HG02642 (cell line): ENCODE measurements around the gene SLC39A10.

Source experiments
- ATAC-seq: cut with Tn5 transposase; IDR thresholded peaks from one replicate; pipeline ENCODE4 v1.9.1; 2021; ENCODE audit warnings: mild to moderate bottlenecking; ENCODE audit not compliant: unreplicated experiment, poor library complexity

SLC39A10 gene

GRCh38 chr2:195716466-195716865, 59.4 kb downstream of the SLC39A10 start:
- no peak for ATAC-seq

GRCh38 chr2:195721042-195721441, 64.0 kb downstream of the SLC39A10 start:
- no peak for ATAC-seq

DNA sequence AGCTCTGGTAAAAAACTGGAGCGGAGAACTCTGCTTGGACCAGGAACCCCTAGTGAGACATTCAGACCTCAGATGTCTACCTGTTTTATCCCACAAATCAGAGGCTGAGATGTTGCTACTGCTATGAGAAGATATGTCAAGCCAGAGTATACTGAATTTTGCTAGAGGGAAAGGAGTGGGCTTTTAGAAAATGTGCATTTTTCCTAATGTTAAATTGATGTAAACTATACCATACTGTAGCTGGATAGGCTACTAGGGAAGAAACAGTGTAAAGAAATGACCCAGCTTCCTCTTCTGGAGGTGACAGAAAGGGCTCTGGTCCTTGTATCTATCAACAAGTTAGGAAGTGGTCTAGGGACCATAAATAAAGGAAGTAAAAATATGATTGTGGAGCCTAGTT, 65.0 kb downstream of the SLC39A10 start:
- ATAC-seq = no peak

GRCh38 chr2:195727106-195727505, 70.1 kb downstream of the SLC39A10 start:
- ATAC-seq = no peak

DNA sequence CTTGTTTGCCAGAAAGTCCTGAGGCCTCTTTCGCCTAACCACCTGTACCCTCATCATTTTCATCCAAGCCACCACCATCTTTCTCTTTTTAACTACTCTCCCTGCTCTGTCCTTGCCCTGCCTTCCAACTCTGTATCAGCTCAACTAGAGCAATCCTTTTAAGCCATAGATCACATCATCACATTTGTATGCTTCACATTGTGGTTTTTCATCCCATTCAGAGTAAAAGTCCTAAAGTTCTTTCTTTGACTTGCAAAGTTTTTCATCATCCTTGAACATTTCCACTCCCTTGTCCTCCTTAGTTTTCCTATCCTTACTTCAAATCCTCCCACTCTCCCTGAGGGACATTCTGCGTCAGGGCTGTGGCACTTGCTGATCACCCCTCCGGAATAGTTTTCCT, 73.9 kb downstream of the SLC39A10 start:
- ATAC-seq = no peak

- ATAC-seq = no peak
Observed at GRCh38 chr2:195732574-195732973, 75.5 kb downstream of the SLC39A10 start.

DNA sequence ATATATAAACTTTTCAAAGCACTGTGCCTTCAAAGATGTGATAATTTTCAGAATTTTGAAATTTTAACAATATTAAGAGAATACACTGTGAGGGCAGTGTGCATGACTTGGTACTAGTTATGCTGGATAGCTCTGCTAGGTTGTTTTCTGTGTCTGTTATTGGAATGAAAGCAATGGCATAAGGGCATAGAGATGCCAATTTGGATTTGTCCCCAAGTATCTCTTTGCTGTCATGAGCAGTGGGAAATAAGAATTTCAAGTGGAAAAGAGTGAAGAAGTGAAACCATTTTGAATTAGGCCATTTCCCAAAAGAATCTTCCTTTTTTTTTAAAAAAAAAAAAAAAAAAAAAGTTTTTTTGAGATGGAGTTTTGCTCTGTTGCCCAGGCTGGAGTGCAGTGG, 76.8 kb downstream of the SLC39A10 start:
- no peak for ATAC-seq

GRCh38 chr2:195734395-195734794, 77.4 kb downstream of the SLC39A10 start:
- no peak for ATAC-seq

- no peak for ATAC-seq
Observed at GRCh38 chr2:195734931-195735330, 77.9 kb downstream of the SLC39A10 start.

- ATAC-seq = no peak
Observed at GRCh38 chr2:195735347-195735746, 78.3 kb downstream of the SLC39A10 start.

- no peak for ATAC-seq
Observed at GRCh38 chr2:195737511-195738325, 80.7 kb downstream of the SLC39A10 start.

DNA sequence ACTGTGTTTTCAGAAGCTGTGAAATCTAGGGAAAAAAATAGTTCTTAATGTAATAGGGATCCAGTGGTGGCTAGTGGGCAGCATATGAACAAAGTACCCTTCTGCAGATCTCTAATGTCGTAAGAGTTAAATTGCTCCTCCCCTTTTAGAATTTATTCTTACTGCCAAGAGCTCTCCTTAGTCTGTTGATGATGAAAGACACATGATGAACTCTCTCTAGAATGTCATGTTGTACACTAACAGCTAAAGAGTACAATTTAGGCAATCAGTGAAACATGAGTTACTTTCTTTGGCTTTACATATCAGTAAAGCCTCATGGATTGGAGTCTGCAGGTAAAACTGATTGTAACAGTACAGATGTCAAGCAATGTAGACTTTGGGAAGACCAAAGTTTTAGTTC, 84.2 kb downstream of the SLC39A10 start:
- ATAC-seq = no peak

DNA sequence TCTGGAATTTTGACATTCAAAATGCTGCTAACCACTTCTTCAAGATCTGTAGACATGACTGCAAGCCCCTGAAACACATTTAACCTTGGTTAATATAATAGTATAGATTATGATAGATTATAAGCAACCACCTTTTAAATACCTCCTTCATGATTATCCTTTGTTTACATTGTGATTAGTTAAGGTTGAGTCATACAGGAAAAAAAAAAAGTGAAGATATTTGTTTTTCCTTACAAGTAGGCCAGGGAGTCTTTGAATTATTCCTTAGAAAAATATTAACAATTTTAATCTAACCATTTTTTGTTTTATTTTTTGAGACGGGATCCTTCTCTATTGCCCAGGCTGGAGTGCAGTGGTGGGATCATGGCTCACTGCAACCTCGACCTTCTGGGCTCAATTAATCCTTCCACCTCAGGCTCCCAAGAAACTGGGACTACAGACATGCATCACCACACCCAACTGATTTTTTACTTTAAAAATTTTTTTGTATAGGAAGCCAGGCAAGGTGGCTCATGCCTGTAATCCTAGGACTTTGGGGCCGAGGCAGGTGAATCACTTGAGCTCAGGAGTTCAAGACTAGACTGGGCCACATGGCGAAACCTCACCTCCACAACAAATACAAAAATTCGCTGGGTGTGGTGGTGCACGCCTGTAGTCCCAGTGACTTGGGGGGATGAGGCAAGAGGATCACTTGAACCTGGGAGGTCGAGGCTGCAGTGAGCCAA, 99.4 kb downstream of the SLC39A10 start:
- ATAC-seq = no peak

GRCh38 chr2:195758846-195759245, 101.8 kb downstream of the SLC39A10 start:
- ATAC-seq = no peak

DNA sequence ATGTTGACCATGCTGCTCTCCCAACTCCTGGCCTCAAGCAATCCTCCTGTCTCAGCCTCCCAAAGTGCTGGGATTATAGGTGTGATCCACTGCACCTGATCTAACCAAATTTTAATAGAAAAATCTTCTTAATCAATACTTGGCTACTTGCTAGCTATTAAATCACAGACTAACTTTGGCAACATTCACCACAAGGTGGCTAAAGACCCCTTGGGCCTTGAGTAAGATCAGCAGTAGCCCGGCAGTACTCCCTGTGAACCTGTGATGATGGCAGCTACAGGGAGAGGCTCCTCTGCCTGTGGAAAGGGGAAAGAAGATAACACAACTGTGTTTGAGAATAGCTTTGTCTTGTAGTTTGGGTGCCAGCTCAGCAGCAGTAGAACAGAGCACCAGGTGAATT, 102.9 kb downstream of the SLC39A10 start:
- no peak for ATAC-seq

GRCh38 chr2:195763866-195764265, 106.8 kb downstream of the SLC39A10 start:
- no peak for ATAC-seq

DNA sequence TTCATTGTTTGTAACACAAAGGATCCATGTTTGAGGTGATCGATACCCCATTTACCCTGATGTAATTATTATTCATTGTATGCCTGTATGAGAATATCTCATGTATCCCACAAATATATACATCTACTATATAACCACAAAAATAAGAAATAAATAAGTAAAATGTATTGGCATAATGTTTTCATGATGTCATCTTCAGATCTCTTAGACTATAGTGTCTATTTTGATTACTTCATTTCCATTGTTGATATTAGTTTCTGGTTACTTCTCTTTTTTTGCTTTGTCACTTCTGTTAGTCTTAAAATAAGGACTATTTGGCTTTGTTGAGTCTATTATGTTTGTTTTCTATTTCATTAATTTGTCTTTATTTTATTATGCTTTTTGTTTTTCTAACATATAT, 109.7 kb downstream of the SLC39A10 start:
- no peak for ATAC-seq

- no peak for ATAC-seq
Observed at GRCh38 chr2:195768431-195768830, 111.4 kb downstream of the SLC39A10 start.

DNA sequence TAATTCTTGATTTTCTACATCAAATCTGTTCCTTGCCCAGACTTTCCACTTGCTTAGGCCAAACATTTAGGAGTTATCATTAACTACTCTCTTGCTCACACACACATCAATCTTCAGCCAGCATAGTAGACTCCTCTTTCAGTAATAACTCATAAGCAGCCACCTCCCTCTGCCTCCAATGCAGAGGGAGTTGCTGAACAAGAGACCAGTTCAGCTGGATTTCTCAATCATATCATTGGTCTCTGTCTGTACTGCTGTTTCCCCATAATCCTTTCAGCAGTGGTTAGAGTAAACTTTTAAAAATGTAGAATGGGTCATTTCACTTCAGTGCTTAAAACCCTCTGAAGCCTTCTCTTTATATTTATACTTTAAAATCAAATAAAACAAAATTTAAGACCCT, 112.9 kb downstream of the SLC39A10 start:
- ATAC-seq = no peak

GRCh38 chr2:195779491-195779890, 122.5 kb downstream of the SLC39A10 start:
- no peak for ATAC-seq

- ATAC-seq = no peak
Observed at GRCh38 chr2:195782156-195782555, 125.1 kb downstream of the SLC39A10 start.
